ENCODE results near the gene NUP133. TPM values are rescaled to one million over a fixed set of nuclear protein-coding genes. Genes with fewer than 3 reads are reported as not detected.

NUP133 gene
- total and polyA plus RNA-seq, 2 of the 4 experiments (the other 2 are of a cell fraction): 13.4 to 30.5 TPM

DNA sequence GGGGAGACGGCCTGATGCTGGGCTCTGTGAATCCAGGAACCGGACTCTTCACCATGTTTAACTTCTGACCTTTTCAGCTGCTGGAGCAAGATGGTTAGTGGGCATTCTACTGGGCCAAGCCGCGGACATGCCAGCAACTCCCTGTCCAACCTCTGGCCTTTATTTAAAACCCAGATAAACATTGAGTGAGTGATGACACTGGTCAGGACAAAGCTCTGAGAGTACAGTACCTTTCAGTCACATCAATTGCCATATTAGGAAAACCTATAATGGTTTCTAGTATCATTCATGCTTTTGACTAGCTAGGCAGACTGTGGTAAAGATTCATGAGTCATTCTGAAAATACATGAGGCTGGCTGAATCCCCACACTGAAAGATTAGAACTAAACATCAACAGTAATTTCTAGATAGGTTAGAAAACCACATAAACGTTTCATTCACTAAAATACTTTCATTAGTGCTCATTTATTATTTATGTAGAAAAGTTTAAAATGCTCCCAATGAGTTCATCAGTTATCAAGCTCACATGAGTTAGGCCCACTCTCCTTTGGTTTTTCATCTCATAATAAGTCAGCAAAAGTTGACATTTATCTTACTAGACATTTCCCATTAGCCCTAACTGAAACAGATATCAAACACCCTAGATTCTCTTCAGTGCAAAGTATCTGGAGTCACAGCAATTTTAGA is 67.1 kb downstream of the NUP133 start:
- Histone ChIP-seq H3K9me3 (ENCODE audit: control insufficient read depth, insufficient read depth, low read length) (no peaks in the 10 kb centered on the region), H3K56ac (ENCODE audit: extremely low read depth, insufficient read depth, low read length) (peak overlapping the region; percentile 26; the same call in 1 of the 2 replicates), H4K20me1 (ENCODE audit: insufficient read depth, low read length) (peaks cover 4% of the 10 kb centered on the region; the same call in 1 of the 2 replicates), H3K4me1 (ENCODE audit: control insufficient read depth, insufficient read depth, low read length) (peaks cover 10% of the 10 kb centered on the region), H2BK20ac (ENCODE audit: low read depth, low read length) (peak overlapping the region; percentile 40), H4K91ac (ENCODE audit: insufficient read depth, low read depth, low read length) (peak overlapping the region; percentile 40; the same call in 1 of the 2 replicates), H3K27ac (ENCODE audit: insufficient read depth, low read length) (peak overlapping the region; percentile 74), H3K4me3 (ENCODE audit: insufficient read depth, low read depth, low read length) (no peak overlapping the region), H3K4ac (ENCODE audit: low read depth, low read length) (peak overlapping the region; percentile 84), H2BK15ac (ENCODE audit: low read depth, low read length) (peak overlapping the region; percentile 91; the same call in 1 of the 3 replicates), H3K36me3 (ENCODE audit: control insufficient read depth, insufficient read depth, low read length) (peaks cover 11% of the 10 kb centered on the region), H3K14ac (replicated peaks; ENCODE audit: low read depth, low read length) (peak overlapping the region; percentile 14; the same call in 1 of the 2 replicates), H2BK120ac (ENCODE audit: low read depth, low read length) (peak overlapping the region; percentile 73), H2AFZ (replicated peaks; ENCODE audit: low read length, poor library complexity) (no peak overlapping the region), H4K5ac (ENCODE audit: low read depth, low read length) (0 out of 2 replicates have a peak overlapping the region, but pooled peaks have one; percentile 44), H3K23ac (ENCODE audit: low read depth, low read length) (peak overlapping the region; percentile 11), H2BK5ac (ENCODE audit: low read depth, low read length, poor library complexity, severe bottlenecking) (peak overlapping the region; percentile 50), H3K27me3 (ENCODE audit: control insufficient read depth, insufficient read depth, low read length) (no peaks in the 10 kb centered on the region; the same call in 1 of the 2 replicates), H3K9me1 (ENCODE audit: insufficient read depth, low read length) (peaks cover 7% of the 10 kb centered on the region), H3K4me2 (ENCODE audit: low read depth, low read length) (peak overlapping the region; percentile 61), H4K8ac (ENCODE audit: low read depth in 2 of 2, low read length in 2 of 2) (peak overlapping the region; percentile 12 to 72; a peak in 2 of 4 replicates), H3K9ac (ENCODE audit: low read depth, low read length) (no peak overlapping the region), H3K18ac (ENCODE audit: low read depth, low read length) (peak overlapping the region; percentile 88), H3K79me1 (ENCODE audit: low read depth in 1 of 2, low read length in 2 of 2) (no peaks in the 10 kb centered on the region; a peak in 1 of 4 replicates), H2AK9ac (replicated peaks; ENCODE audit: low read depth, low read length, poor library complexity) (peak overlapping the region; percentile 11), H2AK5ac (ENCODE audit: low read depth, low read length) (0 out of 2 replicates have a peak overlapping the region, but pooled peaks have one; percentile 27)
- ATAC-seq (ENCODE audit: low read depth): peak; percentile 90
- dilution Hi-C loops (cut with HindIII; ENCODE audit: low sequenced_read_pairs, unreplicated experiment): no loop called here
- no TSS peak for BruUV-seq (replicated peaks)
- intact Hi-C loops (cut with micrococcal nuclease): loop anchor here (1.0 to 10.0 kb wide), 3 partner anchors 99 to 326 kb away; partner anchors contain the start of gene RAB4A
- peak; percentile 90 for DNase-seq
- no CpG with 5 or more reads among the region's 5 CpGs for WGBS, 2 experiments (ENCODE audit: extremely low coverage in 2 of 2, insufficient read length in 1 of 2)
- CTCF ChIA-PET: interaction anchor here (1.2 to 1.3 kb wide), 3 partner anchors 36 to 156 kb away, joined by 3 to 4 read pairs (median 3); no protein-coding TSS in a partner anchor
- POLR2A ChIA-PET (ENCODE audit: unreplicated experiment): no interaction called here
- in situ Hi-C loops (cut with MboI; ENCODE audit: low sequenced_read_pairs): no loop called here
- TF ChIP-seq, protein P1, sequence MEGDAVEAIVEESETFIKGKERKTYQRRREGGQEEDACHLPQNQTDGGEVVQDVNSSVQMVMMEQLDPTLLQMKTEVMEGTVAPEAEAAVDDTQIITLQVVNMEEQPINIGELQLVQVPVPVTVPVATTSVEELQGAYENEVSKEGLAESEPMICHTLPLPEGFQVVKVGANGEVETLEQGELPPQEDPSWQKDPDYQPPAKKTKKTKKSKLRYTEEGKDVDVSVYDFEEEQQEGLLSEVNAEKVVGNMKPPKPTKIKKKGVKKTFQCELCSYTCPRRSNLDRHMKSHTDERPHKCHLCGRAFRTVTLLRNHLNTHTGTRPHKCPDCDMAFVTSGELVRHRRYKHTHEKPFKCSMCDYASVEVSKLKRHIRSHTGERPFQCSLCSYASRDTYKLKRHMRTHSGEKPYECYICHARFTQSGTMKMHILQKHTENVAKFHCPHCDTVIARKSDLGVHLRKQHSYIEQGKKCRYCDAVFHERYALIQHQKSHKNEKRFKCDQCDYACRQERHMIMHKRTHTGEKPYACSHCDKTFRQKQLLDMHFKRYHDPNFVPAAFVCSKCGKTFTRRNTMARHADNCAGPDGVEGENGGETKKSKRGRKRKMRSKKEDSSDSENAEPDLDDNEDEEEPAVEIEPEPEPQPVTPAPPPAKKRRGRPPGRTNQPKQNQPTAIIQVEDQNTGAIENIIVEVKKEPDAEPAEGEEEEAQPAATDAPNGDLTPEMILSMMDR (conservative IDR thresholded peaks at IDR 0.05; ENCODE audit: low read depth, low read length): 0 out of 2 replicates have a peak, but pooled peaks have one; percentile 1
- TF ChIP-seq BHLHE40 (IDR thresholded peaks at IDR 0.05; ENCODE audit: low read depth, low read length) (peak; percentile 82), MAZ (IDR thresholded peaks at IDR 0.05; ENCODE audit: borderline replicate concordance, low read depth, low read length) (0 out of 2 replicates have a peak, but pooled peaks have one; percentile 7), SMC3 (IDR thresholded peaks at IDR 0.05; ENCODE audit: low read depth, low read length) (no peak), CEBPB (IDR thresholded peaks at IDR 0.05; ENCODE audit: low read depth, low read length) (no peak), RAD21 (IDR thresholded peaks at IDR 0.05; ENCODE audit: low read length) (no peak), FOS (IDR thresholded peaks at IDR 0.05; ENCODE audit: low read depth, low read length) (peak; percentile 79), MAFK (IDR thresholded peaks at IDR 0.05; ENCODE audit: low read depth, low read length) (peak; percentile 59), RCOR1 (IDR thresholded peaks at IDR 0.05; ENCODE audit: insufficient replicate concordance, low read length) (peak; percentile 44), NFE2L2 (IDR thresholded peaks at IDR 0.05; ENCODE audit: low read depth, low read length) (peak; percentile 47; the same call in 1 of the 2 replicates), POLR2A (IDR thresholded peaks at IDR 0.05; ENCODE audit: low read depth, low read length) (no peak)
- TF ChIP-seq, protein P2, sequence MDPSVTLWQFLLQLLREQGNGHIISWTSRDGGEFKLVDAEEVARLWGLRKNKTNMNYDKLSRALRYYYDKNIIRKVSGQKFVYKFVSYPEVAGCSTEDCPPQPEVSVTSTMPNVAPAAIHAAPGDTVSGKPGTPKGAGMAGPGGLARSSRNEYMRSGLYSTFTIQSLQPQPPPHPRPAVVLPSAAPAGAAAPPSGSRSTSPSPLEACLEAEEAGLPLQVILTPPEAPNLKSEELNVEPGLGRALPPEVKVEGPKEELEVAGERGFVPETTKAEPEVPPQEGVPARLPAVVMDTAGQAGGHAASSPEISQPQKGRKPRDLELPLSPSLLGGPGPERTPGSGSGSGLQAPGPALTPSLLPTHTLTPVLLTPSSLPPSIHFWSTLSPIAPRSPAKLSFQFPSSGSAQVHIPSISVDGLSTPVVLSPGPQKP (IDR thresholded peaks at IDR 0.05; ENCODE audit: borderline replicate concordance, low read depth, low read length): no peak
- TF ChIP-seq, protein P3, sequence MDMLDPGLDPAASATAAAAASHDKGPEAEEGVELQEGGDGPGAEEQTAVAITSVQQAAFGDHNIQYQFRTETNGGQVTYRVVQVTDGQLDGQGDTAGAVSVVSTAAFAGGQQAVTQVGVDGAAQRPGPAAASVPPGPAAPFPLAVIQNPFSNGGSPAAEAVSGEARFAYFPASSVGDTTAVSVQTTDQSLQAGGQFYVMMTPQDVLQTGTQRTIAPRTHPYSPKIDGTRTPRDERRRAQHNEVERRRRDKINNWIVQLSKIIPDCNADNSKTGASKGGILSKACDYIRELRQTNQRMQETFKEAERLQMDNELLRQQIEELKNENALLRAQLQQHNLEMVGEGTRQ (IDR thresholded peaks at IDR 0.05; ENCODE audit: low read depth, low read length): no peak
